HG02623 (cell line): ENCODE data around the gene P3H2.
"Not testable (repeated sequence)": the region's sequence is repeated elsewhere in the genome, so short reads cannot be mapped to it uniquely, and the experiment has no call there.

Experiments
- ATAC-seq: cut with Tn5 transposase; IDR thresholded peaks from one replicate; pipeline ENCODE4 v1.9.1; 2021; ENCODE audit warnings: moderate library complexity; ENCODE audit not compliant: unreplicated experiment

Gene P3H2

DNA sequence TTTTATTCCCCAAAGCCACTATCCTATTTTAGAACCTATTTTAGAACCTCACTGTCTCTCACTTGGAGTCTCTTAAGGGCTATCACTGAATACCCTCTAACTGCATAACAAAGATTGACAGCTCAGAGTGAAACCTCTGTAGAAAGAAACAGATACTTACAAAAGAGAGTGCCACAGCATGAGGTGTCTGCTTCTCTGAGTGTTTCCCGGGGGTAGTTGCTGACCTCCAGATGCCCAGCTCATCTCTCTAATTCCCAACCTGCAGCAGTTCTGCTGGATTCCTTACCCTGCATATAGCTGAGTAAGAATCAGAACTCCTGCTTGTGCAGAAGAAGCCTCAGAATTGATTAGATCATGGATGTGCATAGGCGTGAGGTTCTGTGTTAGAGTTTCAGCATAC is 34.5 kb downstream of the P3H2 start:
- ATAC-seq: no peak

DNA sequence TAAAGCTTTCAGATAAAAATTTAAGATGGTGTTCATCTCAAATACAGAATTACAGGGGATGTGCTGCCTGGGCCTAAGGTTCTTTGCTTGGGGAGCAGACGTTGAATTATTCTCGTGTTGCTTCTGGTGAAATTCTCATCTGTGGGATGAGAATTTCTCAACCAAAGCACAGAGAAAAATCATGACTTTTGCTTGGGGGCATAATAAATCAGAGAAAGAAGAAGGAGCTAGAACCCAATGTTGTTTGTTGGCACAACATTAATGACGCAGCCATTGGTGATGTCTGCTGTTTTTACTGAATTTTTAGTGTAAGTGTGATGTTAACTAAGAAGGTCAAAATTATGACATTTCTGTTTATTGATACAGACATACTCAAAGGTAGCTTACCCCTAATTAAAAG is 35.7 kb downstream of the P3H2 start:
- no peak for ATAC-seq

DNA sequence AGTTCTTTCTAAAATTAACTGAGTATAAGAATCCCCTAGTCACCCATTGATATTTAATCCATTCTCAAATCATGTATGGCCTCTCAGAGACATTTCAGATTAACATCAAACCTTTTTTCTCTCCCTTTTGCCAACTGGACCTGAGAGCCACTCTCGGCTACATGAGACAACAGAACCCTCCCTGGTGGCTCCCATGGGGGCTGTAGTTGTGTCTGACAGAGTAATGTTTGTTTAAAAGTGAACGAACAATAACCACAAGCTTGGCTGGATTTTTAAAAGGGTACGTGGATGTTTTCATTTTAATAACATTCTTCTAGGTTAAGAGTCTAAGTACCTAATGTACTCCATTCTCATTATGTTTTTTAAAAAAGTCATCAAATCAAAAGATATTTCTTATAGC is 37.1 kb downstream of the P3H2 start:
- no peak for ATAC-seq

DNA sequence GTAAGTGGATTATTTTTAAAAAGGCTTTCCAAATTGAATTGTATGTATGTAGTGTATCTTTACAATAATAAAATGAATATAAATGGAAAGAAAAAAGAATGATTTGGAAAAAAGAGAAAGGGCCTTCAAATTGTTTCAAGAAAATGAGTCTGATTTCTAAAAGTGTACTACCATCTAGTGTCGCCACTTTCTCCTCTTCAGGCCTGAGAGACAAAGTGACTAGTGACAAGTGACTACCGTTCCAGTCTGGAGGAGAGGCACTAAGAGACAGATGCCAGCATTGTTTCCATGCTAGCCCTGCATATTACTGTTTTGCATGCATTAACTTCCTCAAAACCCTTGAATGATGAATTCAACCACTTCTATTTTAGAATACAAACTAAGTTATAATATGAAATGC is 39.3 kb downstream of the P3H2 start:
- ATAC-seq: no peak

DNA sequence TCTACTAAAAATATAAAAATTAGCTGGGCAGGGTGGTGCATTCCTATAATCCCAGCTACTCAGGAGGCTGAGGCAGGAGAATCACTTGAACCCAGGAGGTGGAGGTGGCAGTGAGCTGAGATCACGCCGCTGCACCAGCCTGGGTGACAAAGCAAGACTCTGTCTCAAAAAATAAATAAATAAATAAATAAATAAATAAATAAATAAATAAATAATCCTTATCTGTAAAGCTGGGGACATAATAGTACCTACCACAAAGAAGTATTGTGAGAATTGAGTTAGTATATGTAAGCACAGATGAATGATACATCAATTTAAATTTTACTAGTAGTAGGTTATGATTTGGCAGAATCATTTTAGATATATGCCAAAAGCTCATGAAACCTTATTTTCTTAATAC is 41.5 kb downstream of the P3H2 start:
- not testable (repeated sequence) for ATAC-seq

DNA sequence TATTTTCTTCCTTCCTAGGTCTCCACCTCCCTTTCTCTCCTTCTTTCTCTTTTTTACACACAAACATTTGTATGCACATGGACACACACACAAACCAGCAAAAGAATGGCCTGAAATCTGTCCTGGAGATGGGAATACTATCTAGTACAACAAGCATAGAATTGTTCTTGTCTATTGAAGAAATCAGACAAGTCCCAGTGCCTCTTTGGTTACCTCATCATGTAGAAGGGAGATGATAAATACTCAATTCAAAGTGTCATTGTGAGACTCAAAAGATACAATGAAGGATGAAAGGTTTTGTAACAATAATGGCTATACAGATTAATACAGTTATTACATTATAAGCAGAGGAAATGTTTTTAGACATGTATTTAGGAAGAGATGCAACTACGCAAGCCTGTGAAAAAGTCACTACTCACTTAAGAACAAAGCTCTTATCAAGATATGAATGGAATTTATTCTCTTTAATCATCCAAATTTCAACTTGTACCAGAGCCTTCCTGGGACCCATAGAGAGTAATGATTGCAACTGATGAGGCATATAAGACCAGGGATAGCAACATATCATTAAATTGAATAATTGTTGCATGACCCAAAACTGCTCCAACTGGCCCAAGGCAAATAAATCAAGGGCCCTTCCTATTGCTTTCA is 43.2 kb downstream of the P3H2 start:
- ATAC-seq: no peak

DNA sequence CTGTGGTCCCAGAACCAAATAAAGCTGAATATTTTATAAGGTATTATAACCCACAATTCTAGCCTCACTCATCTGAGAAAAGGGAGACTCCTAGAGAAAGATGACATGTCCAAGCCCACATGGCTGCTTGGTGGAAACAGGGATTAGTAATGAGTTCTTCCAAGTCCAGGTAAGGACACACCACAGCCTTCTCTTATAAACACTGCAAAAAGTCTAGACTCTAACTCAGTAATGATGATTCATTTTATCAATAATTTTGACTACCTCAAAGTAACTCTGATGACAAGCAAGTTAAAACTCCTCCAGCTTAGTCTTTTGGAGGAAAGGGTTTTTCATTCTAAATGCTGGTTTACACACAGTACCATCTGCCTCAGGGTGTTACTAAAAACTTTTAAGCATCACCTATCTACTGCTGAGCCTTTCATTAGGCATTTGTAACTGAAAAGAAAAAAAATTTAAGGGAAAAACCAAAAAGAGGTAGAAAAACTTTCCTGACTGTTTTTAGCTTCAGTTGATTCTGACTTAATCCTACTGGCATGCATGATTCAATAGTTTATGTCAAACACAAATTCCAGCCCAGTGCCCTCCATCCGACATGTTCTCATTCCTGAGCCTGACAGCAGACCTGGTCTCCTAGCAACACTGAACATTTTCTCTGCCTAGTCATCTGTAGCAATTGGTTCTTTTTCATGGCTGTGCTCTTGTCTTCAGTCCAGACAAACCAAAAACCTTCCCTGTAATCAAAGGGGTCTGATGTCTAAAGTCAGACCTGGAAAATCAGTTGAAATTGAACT is 43.9 kb downstream of the P3H2 start:
- no peak for ATAC-seq

DNA sequence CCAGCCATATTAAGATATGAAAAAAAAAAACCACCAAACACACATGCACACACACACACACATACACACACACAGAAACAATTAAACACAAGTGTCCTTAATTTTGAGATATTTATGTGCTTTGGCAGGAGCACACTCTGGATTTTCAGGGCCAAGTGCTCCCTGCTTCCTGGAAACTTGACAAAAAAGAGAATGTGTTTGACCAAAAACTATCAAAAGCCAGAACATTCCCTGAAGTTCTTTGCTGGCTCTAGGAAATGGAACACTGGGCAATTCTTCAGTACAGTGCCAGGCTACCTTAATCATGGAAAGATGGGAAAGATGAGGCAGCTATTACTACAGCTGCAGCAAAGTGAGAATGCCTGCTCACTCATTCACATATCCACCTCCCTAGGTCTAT is 44.6 kb downstream of the P3H2 start:
- no peak for ATAC-seq

DNA sequence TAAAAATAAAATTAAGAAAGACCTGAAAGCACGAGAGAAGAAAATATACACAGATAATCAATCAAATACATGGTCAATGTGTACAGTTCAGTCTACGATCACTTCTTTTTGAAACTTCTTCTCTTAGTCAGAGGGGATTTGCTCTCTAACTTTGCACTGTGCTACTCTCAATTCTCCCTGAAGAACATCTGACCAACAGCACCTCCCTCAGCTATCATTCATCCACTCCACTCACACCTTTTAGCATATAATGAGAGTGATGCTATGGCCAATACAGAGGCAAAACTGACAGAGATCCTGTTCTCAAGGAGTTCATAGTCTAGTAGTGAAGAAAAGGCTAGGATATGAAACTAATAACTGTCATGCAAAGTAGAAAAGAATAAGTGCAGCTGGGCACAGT is 45.9 kb downstream of the P3H2 start:
- ATAC-seq: no peak

DNA sequence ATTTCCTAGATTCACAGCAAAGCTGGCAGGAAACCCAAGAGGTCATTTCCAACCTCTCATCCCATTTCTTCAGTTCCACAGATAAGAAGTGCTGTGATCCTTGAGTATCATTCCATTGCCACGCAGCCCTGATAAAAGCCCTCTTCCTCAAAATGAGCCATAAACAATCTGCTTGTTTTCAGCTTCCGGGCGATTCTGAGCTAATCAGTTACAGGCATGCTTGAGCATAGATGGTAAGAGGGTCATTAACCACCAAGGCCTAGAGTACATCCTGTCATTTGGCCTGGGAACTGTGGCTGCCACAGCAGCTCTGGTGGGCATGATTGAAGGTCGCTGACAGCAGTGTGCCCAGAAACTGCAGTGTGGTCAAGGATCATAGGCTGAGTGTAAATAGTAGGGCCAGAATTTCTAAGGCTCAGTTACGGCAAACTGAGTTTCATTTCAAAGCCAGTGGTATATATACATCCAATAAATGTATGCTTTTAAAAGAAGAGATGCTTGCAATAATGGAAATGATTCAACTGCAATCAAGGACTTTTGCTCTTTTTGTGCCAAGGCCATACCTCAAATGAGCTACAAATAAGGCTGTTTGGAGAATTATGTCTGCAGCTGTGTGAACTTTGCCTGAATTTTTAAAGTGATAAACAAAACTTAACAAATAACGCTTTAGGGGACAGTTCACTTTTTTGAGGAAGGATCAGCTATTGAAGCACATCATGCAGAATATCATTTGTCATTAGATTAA is 47.3 kb downstream of the P3H2 start:
- no peak for ATAC-seq

DNA sequence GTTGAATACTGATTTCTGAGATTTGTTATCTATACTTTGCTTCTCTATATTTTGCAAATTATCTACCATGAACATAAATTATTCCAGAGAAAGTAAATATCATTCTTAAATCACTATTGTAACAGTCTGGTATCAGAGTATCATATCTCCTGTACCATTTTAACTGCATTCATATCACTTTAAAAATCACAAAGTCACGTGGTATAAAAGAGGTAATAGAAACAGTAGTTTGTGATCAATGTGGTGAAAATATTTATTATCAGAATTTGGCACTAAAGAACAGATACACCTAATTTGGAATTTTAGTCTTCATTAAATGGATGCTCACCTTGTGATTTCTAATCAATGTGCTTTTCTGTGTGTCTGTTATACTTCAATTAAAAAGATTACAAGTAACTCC is 47.8 kb downstream of the P3H2 start:
- ATAC-seq: no peak

DNA sequence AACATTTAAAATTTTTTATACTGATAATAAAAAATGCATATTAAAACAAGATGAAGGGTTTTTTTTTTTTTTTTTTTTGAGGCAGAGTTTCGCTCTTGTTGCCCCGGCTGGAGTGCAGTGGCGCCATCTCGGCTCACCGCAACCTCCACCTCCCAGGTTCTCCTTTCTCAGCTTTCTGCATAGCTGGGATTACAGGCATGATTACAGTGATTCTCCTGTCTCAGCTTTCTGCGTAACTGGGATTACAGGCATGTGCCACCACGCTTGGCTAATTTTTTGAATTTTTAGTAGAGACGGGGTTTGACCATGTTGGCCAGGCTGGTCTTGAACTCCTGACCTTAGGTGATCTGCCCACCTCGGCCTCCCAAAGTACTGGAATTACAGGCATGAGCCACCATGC is 48.8 kb downstream of the P3H2 start:
- ATAC-seq: not testable (repeated sequence)

DNA sequence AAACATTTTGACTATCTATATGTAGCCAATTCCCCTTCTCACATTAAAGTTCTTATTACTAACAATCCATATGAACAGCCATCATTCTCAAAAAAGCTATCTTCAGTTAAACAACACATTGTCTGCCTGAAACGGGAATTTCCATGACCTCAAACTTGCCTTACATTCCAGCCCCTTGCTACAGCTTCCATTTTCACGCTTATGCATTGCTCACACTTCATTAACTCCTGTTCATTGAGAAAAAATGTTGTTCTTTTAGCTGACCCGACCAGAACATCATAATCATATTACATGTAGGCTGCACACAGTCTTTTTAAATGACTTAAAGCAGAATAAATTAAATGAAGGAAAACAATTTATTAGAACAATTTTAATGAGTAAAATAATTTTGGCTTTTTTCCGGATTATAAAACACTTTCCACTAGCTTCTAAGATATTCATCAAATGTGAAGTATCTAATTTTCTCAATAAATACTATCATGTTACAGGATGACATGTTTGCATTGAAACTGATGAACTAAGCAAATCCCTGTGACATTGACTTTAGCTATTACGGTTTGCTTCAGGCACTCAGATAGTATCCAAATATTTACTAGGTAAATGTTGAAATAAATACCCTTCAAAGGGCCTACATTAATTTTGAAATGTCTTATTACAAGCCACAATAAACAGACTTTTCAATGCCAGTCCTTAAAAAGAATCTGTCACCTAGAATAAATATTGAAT is 49.9 kb downstream of the P3H2 start:
- no peak for ATAC-seq

DNA sequence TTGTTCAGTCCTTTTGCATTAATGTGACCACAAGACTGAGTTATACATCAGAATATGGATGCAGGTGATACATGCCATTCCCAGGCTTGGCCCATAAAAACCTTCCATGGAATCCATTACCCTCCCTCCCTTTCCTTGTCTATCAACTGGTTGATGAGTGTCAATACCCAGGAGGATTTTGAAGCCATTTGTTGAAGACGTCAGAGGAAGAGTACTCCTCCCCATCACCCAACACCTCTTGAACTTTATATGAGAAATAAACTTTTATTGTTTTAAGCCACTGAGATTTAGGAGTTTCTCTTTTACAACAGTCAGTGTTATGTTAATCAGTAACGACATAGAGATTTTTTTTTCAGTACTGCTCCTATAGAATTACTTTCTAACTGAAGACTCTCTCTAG is 55.5 kb downstream of the P3H2 start:
- no peak for ATAC-seq

DNA sequence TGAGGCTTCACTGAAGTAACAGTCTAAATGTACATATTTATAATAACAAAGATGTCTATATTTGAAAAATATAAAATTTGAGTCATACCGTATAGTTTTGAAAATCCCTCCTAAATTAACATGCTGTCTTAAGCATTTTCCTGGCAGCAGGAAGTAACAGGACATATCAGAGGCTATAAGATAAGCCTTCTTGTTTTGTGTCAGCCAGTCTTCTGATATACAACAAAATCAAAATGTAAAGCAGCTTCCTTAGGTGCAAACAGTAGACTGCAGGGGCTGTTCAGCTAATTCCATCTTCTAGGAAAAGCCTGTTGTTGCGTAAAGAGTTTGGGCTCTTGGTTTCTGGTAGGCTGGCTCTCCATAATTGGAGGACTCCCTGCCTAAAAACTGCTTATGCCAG is 56.0 kb downstream of the P3H2 start:
- no peak for ATAC-seq

DNA sequence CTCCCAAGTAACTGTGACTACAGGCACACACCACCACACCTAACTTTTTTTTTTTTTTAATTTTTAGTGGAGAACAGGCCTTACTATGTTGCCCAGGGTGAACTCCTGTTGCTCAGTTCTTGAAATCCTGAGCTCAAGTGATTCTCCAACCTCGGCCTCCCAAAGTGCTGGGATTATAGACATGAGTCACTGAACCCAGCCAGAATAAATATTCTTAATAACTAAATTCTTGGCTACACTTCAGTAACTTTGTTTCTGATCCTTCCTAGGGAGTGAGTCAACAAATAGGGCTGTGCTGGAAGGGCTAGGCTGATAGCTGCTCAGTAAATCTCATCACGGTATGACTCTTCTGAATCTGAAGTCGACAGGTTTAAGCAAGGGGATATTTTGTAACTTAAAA is 56.6 kb downstream of the P3H2 start:
- ATAC-seq: no peak

DNA sequence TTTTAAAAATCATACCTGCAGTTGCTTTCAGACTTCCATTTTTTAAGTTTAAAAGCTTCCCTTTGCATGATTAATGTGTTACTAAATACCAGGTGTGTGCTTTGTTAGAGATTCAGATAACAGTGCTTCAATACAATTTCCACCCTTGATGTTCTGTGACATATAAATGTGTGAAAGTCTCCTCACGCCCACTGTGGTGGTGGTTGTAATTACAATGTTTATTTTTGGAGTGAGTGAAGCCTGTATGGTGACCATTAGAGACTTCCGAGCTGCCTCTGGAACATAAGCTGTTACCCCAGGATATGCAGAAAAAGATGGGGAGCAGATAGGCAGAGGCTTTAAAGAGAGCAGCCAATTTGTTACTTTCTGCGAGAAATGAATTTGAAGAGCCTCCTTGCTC is 57.2 kb downstream of the P3H2 start:
- no peak for ATAC-seq

DNA sequence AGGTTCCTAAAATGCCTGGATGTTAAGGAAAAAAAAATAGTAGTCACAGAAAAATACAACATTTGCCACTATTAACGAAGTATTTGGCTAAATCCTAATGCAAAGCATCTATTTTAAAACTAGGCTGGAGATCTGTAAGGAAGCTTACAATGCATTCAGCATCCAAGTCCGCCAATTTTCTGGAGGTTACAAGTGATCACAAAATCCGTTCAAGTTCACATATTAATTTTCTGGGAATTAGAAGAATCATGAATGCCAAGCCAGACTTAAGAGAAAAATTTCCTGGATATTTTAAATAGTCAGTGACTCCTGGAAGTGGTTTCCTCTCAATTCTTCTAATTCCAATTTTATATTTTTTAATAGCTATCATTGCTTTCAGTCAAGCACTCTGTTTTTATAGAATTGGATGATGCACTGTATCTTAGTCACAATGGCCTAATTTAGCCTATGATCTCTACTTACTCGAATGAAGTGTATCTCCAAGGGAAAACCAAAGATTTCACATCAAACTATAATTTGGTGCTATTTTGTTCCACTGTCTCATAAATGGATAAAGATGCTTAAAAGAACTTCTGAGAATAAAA is 60.4 kb downstream of the P3H2 start:
- no peak for ATAC-seq

DNA sequence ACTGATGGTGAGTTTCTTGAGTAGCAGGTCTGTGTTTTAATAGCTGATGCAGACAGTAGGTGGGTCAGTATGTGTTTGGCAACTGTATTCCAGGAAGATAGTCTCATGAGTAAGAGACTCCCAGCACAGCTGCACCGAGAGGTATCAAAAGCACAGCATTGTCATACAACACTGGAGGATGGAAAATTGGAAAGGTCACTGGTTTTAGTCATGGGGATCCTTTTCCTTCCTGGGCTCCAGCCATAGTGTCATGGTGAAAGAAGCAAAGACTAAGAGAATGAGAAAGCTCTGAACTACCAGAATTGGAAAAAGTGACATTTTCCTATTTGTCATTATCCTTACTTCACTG is 61.5 kb downstream of the P3H2 start:
- ATAC-seq: no peak

DNA sequence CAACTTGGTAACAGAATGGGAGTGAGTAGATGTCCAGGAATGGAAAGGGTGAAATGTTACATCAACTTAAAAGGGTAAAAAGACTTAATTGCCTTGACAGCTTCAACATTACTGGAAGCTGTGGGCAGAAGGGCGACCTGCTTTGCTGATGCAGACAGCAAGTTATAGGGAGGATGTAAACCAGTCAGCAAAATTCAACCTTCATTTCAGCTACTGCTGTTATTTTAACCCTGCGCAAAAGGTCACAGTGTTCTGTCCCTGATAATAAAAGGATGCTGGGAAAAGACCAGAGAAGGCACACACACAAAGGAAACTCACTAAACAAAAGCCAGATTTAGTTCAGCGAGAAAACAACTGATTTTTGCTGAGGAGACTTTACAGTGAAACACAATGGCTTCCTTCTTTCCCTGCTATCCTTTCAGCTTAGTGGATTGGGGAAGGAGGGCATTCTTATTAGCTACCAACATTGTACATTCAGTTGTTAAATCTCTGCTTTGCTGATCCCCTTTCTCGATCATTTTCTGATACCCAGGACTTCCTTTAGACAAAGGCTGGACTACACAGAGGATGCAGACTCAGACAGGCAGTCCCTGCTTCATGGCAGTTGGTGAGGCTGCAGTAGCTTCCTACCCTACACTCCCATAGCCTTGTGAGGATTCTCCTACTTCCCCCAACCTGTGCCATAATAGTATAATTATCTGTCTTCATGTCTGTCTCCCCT is 62.0 kb downstream of the P3H2 start:
- no peak for ATAC-seq

DNA sequence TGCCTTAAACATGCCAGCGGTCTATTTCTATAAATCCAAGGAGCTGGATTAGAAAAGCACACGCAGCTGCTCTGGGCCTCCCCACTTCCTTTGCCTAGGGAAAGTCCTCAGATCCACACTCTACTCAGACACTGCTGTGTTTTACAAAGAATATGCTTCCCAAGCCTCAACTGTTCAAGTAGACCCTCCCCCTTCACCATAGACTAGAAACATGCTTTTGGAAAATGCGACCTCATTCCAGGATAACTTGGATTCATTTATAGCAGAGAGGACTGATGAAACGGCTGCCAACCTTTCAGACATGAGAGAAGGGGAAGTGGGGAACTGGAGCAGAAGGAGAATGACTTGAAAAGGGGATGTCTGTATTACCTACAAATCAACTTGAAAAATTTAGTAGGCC is 64.0 kb downstream of the P3H2 start:
- ATAC-seq: no peak
